HG02571 (cell line): Measurements from ENCODE around the gene KCNN1.

Experiments
- ATAC-seq: cut with Tn5 transposase; IDR thresholded peaks from one replicate; pipeline ENCODE4 v1.9.1; 2021; ENCODE audit warnings: mild to moderate bottlenecking, moderate library complexity; ENCODE audit not compliant: unreplicated experiment

Gene KCNN1

GRCh38 chr19:17946965-17947784 lies 19.7 kb upstream of the KCNN1 start:
- ATAC-seq: peak; percentile 13

GRCh38 chr19:17947815-17948513 lies 18.9 kb upstream of the KCNN1 start:
- peak; percentile 52 for ATAC-seq

- ATAC-seq: no peak
Observed at GRCh38 chr19:17948514-17948900, 18.4 kb upstream of the KCNN1 start.

- no peak for ATAC-seq
Observed at GRCh38 chr19:17948931-17949930, 17.7 kb upstream of the KCNN1 start.

- no peak for ATAC-seq
Observed at GRCh38 chr19:17949956-17950309, 17.0 kb upstream of the KCNN1 start.

GRCh38 chr19:17950310-17951156 lies 16.4 kb upstream of the KCNN1 start:
- no peak for ATAC-seq

- ATAC-seq: no peak
Observed at GRCh38 chr19:17951157-17951989, 15.5 kb upstream of the KCNN1 start.

- ATAC-seq: no peak
Observed at GRCh38 chr19:17951990-17952976, 14.6 kb upstream of the KCNN1 start.

- ATAC-seq: no peak
Observed at GRCh38 chr19:17953316-17953801, 13.5 kb upstream of the KCNN1 start.

GRCh38 chr19:17953869-17954268 lies 13.0 kb upstream of the KCNN1 start:
- no peak for ATAC-seq

- no peak for ATAC-seq
Observed at GRCh38 chr19:17954401-17954800, 12.5 kb upstream of the KCNN1 start.

- no peak for ATAC-seq
Observed at GRCh38 chr19:17957149-17957849, 9.6 kb upstream of the KCNN1 start.

- ATAC-seq: no peak
Observed at GRCh38 chr19:17957885-17958284, 9.0 kb upstream of the KCNN1 start.

- ATAC-seq: no peak
Observed at GRCh38 chr19:17963936-17964691, 2.8 kb upstream of the KCNN1 start.

GRCh38 chr19:17965370-17966128 lies 1.4 kb upstream of the KCNN1 start:
- no peak for ATAC-seq

GRCh38 chr19:17966129-17966483 lies 801 bp upstream of the KCNN1 start:
- ATAC-seq: no peak
